Gastroesophageal sphincter (tissue), 4 donors: Measurements from ENCODE around the gene CYTH3. TPM values are rescaled to one million over a fixed set of nuclear protein-coding genes. Genes with fewer than 3 reads are reported as not detected.
A peak's percentile ranks its signal among the peaks of the same experiment; 100 is the strongest.

Experiments
- ATAC-seq: fragments of 150-250 bp; one replicate; pipeline ENCODE4 v1.9.1; 2016; ENCODE audit warnings: mild to moderate bottlenecking, moderate library complexity
- H3K27ac ChIP-seq, 4 donors: fragments of 200-600 bp; sonication (generic) in 3 of 4; 1 replicate in 3 of 4; 2 replicates in 1 of 4; pipeline ENCODE4 v1.5.1; 2016 to 2019
- H3K27me3 ChIP-seq: fragments of 200-600 bp; sonication (generic); one replicate; pipeline ENCODE4 v1.5.1; 2019
- H3K36me3 ChIP-seq, 2 donors: fragments of 200-600 bp; sonication (generic); one replicate each; pipeline ENCODE4 v1.5.1; 2019; ENCODE audit warnings: control low read depth in 1 of 2
- H3K4me1 ChIP-seq, 3 donors: fragments of 200-600 bp; sonication (generic); 1 replicate in 2 of 3; 2 replicates in 1 of 3; pipeline ENCODE4 v1.5.1; 2016 to 2019; ENCODE audit warnings: control low read depth in 2 of 3
- H3K4me3 ChIP-seq, 2 donors: fragments of 200-600 bp; sonication (generic); one replicate each; pipeline ENCODE4 v1.5.1; 2019; ENCODE audit warnings: mild to moderate bottlenecking in 1 of 2, moderate library complexity in 1 of 2
- H3K9me3 ChIP-seq, 3 donors: fragments of 200-600 bp; sonication (generic); one replicate each; pipeline ENCODE4 v1.5.1; 2017 to 2019; ENCODE audit warnings: control low read depth in 2 of 3
- EP300 ChIP-seq: sonication (generic); formaldehyde crosslinking; IDR thresholded peaks from one replicate; pipeline ENCODE4 v1.6.1; 2017; ENCODE audit warnings: antibody characterized with exemption, mild to moderate bottlenecking
- POLR2A ChIP-seq, 2 donors: fragments of 450-650 bp; IDR thresholded peaks; one replicate each; pipeline ENCODE4 v1.6.1; 2017; ENCODE audit warnings: antibody characterized with exemption in 2 of 2, mild to moderate bottlenecking in 2 of 2, moderate library complexity in 1 of 2
- POLR2AphosphoS5 ChIP-seq: sonication (generic); formaldehyde crosslinking; IDR thresholded peaks from one replicate; pipeline ENCODE4 v1.6.1; 2017; ENCODE audit warnings: antibody characterized with exemption
- WGBS, 2 donors: methylation state at CpG; one replicate each; pipeline ENCODE4 v1.1.5; 2018; ENCODE audit warnings: low coverage in 1 of 2; 5-methylcytosine and 5-hydroxymethylcytosine counted together
- total RNA-seq, 4 donors: library from RNA; depleted of rRNA; stranded (reverse); fragments of >200 nt; gene quantifications; one replicate each; pipeline ENCODE4 v1.1.0, GENCODE V29; 2016
- TF ChIP-seq, protein P1 (sequence below), 4 experiments: fragments of 200-600 bp in 2 of 4; fragments of 450-650 bp in 2 of 4; sonication (generic) in 1 of 4; IDR thresholded peaks; one replicate each; pipeline ENCODE4 v1.5.1; 2017 to 2019; ENCODE audit warnings: antibody characterized with exemption in 4 of 4, mild to moderate bottlenecking in 2 of 4, moderate library complexity in 2 of 4

CYTH3 gene
- total RNA-seq, 4 donors from 2014 or later = 25.8 to 61.9 (median 39.4) TPM

DNA sequence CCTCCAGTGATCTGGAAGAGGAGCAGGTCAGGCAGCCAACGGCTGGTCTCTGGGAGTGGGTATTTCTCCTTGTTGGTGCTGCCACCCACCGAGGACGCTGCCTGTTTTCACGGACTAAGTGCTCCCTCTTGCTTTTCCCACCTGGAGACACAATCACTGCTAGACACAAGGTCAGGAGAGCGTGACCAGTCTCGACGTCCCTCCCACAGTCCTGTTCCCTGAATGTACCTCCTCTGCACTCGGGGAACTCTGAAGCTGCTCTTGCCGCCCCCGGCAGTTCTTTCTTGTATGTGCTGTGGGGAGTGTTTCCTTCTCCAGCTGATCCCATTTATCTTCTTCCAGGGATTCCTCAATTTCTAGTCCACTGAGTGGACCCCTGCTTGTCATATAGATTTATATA is 89.4 kb downstream of the CYTH3 start:
- no peak for ATAC-seq
- Histone ChIP-seq H3K27me3 (no peaks in the 10 kb centered on the region), H3K36me3 (peaks cover 0 to 28% of the 10 kb centered on the region in 2 donors), H3K4me3 (no peak overlapping the region), H3K9me3 (no peaks in the 10 kb centered on the region), H3K4me1 (peaks cover 0 to 37% (median 12%) of the 10 kb centered on the region in 3 donors), H3K27ac (no peak overlapping the region)
- 84 to 88% methylated on average over 5 to 6 of the region's 10 CpGs for WGBS, 2 donors
- no peak for TF ChIP-seq POLR2A (IDR thresholded peaks at IDR 0.05)
- TF ChIP-seq POLR2AphosphoS5 = no peak
- TF ChIP-seq, protein P1, sequence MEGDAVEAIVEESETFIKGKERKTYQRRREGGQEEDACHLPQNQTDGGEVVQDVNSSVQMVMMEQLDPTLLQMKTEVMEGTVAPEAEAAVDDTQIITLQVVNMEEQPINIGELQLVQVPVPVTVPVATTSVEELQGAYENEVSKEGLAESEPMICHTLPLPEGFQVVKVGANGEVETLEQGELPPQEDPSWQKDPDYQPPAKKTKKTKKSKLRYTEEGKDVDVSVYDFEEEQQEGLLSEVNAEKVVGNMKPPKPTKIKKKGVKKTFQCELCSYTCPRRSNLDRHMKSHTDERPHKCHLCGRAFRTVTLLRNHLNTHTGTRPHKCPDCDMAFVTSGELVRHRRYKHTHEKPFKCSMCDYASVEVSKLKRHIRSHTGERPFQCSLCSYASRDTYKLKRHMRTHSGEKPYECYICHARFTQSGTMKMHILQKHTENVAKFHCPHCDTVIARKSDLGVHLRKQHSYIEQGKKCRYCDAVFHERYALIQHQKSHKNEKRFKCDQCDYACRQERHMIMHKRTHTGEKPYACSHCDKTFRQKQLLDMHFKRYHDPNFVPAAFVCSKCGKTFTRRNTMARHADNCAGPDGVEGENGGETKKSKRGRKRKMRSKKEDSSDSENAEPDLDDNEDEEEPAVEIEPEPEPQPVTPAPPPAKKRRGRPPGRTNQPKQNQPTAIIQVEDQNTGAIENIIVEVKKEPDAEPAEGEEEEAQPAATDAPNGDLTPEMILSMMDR (IDR thresholded peaks at IDR 0.05) = no peak
- TF ChIP-seq EP300 = no peak

DNA sequence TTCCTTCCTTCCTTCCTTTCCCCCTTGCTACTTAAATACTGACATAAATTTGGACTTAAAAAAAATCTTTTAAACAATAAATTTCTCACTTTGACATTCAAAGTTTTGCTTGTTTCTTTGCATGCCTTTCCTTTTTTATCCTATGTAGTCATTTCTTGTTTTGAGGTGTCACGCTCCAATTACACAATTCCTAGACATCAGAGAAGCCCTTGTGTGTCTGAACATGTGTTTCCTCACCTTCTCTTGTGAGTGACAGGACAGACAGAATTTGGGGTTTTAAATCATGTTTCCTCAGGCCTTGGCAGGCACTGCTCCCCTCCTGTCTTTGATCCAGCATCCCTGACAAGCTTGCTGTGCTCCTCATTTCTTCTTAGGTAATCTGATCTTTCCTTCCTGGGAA is 91.3 kb downstream of the CYTH3 start:
- Histone ChIP-seq H3K9me3 (no peaks in the 10 kb centered on the region), H3K4me3 (no peak overlapping the region), H3K4me1 (peaks cover 0 to 51% (median 16%) of the 10 kb centered on the region in 3 donors), H3K36me3 (peaks cover 0 to 23% of the 10 kb centered on the region in 2 donors), H3K27me3 (no peaks in the 10 kb centered on the region), H3K27ac (no peak overlapping the region)
- ATAC-seq = no peak
- TF ChIP-seq, protein P1 (IDR thresholded peaks at IDR 0.05) = no peak
- no peak for TF ChIP-seq POLR2A (IDR thresholded peaks at IDR 0.05)
- no peak for TF ChIP-seq EP300
- no peak for TF ChIP-seq POLR2AphosphoS5
- WGBS, 2 donors = 50 to 86% methylated on average over 1 of the region's 1 CpG

DNA sequence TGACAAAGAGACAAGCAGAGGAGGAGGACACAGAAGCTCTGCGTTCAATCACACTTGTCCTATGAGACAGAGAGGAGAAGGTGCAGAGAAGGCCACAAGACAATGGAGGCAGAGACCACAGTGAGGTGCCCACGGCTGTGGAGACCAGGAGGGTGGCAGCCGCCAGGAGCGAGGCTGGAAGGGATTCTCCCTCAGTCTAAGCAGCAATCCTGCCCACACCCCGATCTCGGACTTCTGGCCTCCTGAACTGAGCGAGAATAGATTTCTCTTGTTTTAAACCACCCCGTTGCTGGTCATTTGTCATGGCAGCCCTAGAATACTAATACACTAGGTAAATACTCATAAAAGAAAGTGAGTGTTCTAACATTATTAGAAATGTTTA is 92.1 kb downstream of the CYTH3 start:
- Histone ChIP-seq H3K27me3 (no peaks in the 10 kb centered on the region), H3K4me1 (peaks cover 0 to 59% (median 23%) of the 10 kb centered on the region in 3 donors), H3K27ac (peak overlapping the region in 1 of 4 donors; percentile 13), H3K4me3 (no peak overlapping the region), H3K36me3 (peaks cover 0 to 23% of the 10 kb centered on the region in 2 donors), H3K9me3 (no peaks in the 10 kb centered on the region)
- WGBS, 2 donors = 85 to 91% methylated on average over 4 to 8 of the region's 8 CpGs
- no peak for TF ChIP-seq POLR2AphosphoS5
- no peak for TF ChIP-seq EP300
- no peak for TF ChIP-seq POLR2A (IDR thresholded peaks at IDR 0.05)
- TF ChIP-seq, protein P1 (IDR thresholded peaks at IDR 0.05) = no peak
- no peak for ATAC-seq

DNA sequence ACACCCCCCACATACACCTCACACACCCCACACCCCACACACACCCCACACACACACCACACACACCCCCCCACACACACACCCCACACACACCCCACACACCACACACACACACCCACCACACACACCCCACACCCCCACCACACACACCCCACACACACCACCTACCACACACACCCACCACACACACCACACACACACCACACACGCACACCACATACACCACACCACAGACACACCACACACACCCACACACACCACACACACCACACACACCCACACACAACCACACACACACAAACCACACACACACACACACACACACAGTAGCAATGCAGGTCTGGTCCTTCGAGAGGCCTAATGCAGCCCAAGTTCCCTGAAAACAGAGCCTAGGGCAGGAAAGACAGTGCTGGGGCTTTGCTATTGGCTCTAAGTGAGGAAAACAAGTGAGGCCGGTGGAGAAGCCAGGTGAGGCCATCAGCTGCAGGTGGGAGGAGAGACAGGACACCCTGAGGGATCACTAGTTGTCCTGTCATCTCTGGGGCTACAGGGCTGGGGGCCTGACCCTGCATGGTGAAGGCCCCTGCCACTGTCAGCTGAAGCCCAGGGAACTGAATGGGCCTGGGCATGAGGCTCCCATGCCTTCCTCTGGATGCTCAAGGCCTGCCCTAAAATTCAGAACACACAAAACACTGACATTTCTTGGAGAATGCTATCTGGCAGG is 92.6 kb downstream of the CYTH3 start:
- whole genome bisulfite sequencing, 2 donors = 60% methylated on average over 1 of the region's 3 CpGs; no CpG with 5 or more reads in 1 of the 2 donors
- H3K27ac ChIP-seq = peak overlapping the region in 1 of 4 donors; percentile 13
- ATAC-seq = no peak

More for the DNA sequence above, 92.6 kb downstream of the CYTH3 start:
- Histone ChIP-seq H3K36me3 (peaks cover 0 to 23% of the 10 kb centered on the region in 2 donors), H3K27me3 (no peaks in the 10 kb centered on the region), H3K4me1 (peaks cover 0 to 65% (median 23%) of the 10 kb centered on the region in 3 donors), H3K9me3 (no peaks in the 10 kb centered on the region), H3K4me3 (no peak overlapping the region)
- TF ChIP-seq, protein P1 (IDR thresholded peaks at IDR 0.05) = no peak
- TF ChIP-seq POLR2A (IDR thresholded peaks at IDR 0.05) = no peak
- TF ChIP-seq EP300 = no peak
- TF ChIP-seq POLR2AphosphoS5 = no peak
